Neural cell (in vitro differentiated cells): ENCODE results near the gene GCNA. TPM values are rescaled to one million over a fixed set of nuclear protein-coding genes. Genes with fewer than 3 reads are reported as not detected.

ENCODE experiments used
- H2AFZ ChIP-seq: fragments of 200-600, 300-800 bp; sonication (generic), shearing (Covaris generic); 2 replicates; pipeline ENCODE4 v1.6.0; 2014; ENCODE audit warnings: low read depth, mild to moderate bottlenecking, antibody characterized with exemption, low read length, moderate library complexity
- H3F3A ChIP-seq: fragments of 200-600 bp; shearing (Covaris generic); 2 replicates; pipeline ENCODE4 v1.6.1; 2016; ENCODE audit warnings: mild to moderate bottlenecking, moderate library complexity, mixed read lengths, antibody characterized with exemption, low read length; ENCODE audit not compliant: insufficient read depth, poor library complexity, severe bottlenecking
- H3K27ac ChIP-seq: fragments of 200-600, 300-800 bp; sonication (generic), shearing (Covaris generic); 2 replicates; pipeline ENCODE4 v1.5.1; 2014; ENCODE audit warnings: mild to moderate bottlenecking, low read length, moderate library complexity
- H3K27me3 ChIP-seq: fragments of 300-800, 200-600 bp; sonication (generic), shearing (Covaris generic); 2 replicates; pipeline ENCODE4 v1.6.0; 2014; ENCODE audit warnings: mild to moderate bottlenecking, low read depth, low read length, moderate library complexity; ENCODE audit not compliant: insufficient read depth
- H3K36me3 ChIP-seq: fragments of 300-800, 200-600 bp; sonication (generic), shearing (Covaris generic); 2 replicates; pipeline ENCODE4 v1.5.1; 2014; ENCODE audit warnings: mild to moderate bottlenecking, antibody characterized with exemption, low read length, moderate library complexity; ENCODE audit not compliant: insufficient read depth
- H3K4me2 ChIP-seq: fragments of 300-800, 200-600 bp; sonication (generic), shearing (Covaris generic); 2 replicates; pipeline ENCODE4 v1.6.0; 2014; ENCODE audit warnings: mild to moderate bottlenecking, low read length
- H3K4me3 ChIP-seq: fragments of 300-800, 200-600 bp; sonication (generic), shearing (Covaris generic); 2 replicates; pipeline ENCODE4 v1.5.1; 2014; ENCODE audit warnings: mild to moderate bottlenecking, low read length, moderate library complexity
- H3K79me2 ChIP-seq: fragments of 200-600 bp; shearing (Covaris generic); replicated peaks from 2 replicates; pipeline ENCODE4 v1.6.0; 2014; ENCODE audit warnings: mild to moderate bottlenecking, low read length, moderate library complexity; ENCODE audit not compliant: insufficient read depth
- H3K9ac ChIP-seq: fragments of 300-800, 200-600 bp; sonication (generic), shearing (Covaris generic); 2 replicates; pipeline ENCODE4 v1.6.1; 2016; ENCODE audit warnings: mild to moderate bottlenecking, low read length, mixed read lengths
- H3K9me2 ChIP-seq: fragments of 200-600 bp; shearing (Covaris generic); 2 replicates; pipeline ENCODE4 v1.6.1; 2016; ENCODE audit warnings: mild to moderate bottlenecking, low read length, mixed read lengths; ENCODE audit not compliant: insufficient read depth
- H3K9me3 ChIP-seq: fragments of 200-600, 300-800 bp; sonication (generic), shearing (Covaris generic); 2 replicates; pipeline ENCODE4 v1.6.1; 2016; ENCODE audit warnings: mild to moderate bottlenecking, mixed run types, low read length, moderate library complexity, mixed read lengths
- H4K20me1 ChIP-seq: fragments of 200-600 bp; shearing (Covaris generic); 2 replicates; pipeline ENCODE4 v1.6.1; 2016; ENCODE audit warnings: mild to moderate bottlenecking, mixed run types; ENCODE audit not compliant: insufficient read depth
- CTCF ChIP-seq: fragments of 450-650 bp; IDR thresholded peaks from 2 replicates; pipeline ENCODE4 v1.5.1; 2014; ENCODE audit warnings: antibody characterized with exemption, mild to moderate bottlenecking, moderate library complexity; ENCODE audit not compliant: poor library complexity, severe bottlenecking
- EP300 ChIP-seq: fragments of 450-650 bp; conservative IDR thresholded peaks from 2 replicates; pipeline ENCODE4 v1.6.1; 2014; ENCODE audit warnings: antibody characterized with exemption, mild to moderate bottlenecking, moderate library complexity; ENCODE audit not compliant: poor library complexity, severe bottlenecking
- EZH2 ChIP-seq: fragments of 200-600, 300-800 bp; shearing (Covaris generic), sonication (generic); IDR thresholded peaks from 2 replicates; pipeline ENCODE4 v1.6.1; 2014; ENCODE audit warnings: antibody characterized with exemption, low read length, borderline replicate concordance, mild to moderate bottlenecking; ENCODE audit not compliant: insufficient read depth, poor library complexity, severe bottlenecking
- MXI1 ChIP-seq: fragments of 450-650 bp; conservative IDR thresholded peaks from 2 replicates; pipeline ENCODE4 v1.6.1; 2014; ENCODE audit warnings: antibody characterized with exemption, mild to moderate bottlenecking; ENCODE audit not compliant: poor library complexity, severe bottlenecking
- POLR2AphosphoS5 ChIP-seq: IDR thresholded peaks from 2 replicates; pipeline ENCODE4 v1.6.1; 2012
- RAD21 ChIP-seq: fragments of 450-650 bp; conservative IDR thresholded peaks from 2 replicates; pipeline ENCODE4 v1.6.1; 2014; ENCODE audit warnings: antibody characterized with exemption, mild to moderate bottlenecking, moderate library complexity
- REST ChIP-seq: IDR thresholded peaks from 2 replicates; pipeline ENCODE4 v1.6.1; 2012; ENCODE audit warnings: borderline replicate concordance
- SMC3 ChIP-seq: fragments of 450-650 bp; conservative IDR thresholded peaks from 2 replicates; pipeline ENCODE4 v1.6.1; 2014; ENCODE audit warnings: antibody characterized with exemption, mild to moderate bottlenecking, moderate library complexity; ENCODE audit not compliant: poor library complexity
- TAF1 ChIP-seq: IDR thresholded peaks from 2 replicates; pipeline ENCODE4 v1.6.1; 2012; ENCODE audit warnings: low read depth
- polyA plus RNA-seq: library from polyadenylated mRNA; depleted of rRNA; stranded (reverse); fragments of >200 nt; gene quantifications from 2 replicates; pipeline ENCODE4 v1.2.3, GENCODE V29; 2014

GCNA gene
- polyA plus RNA-seq, 1 donor from 2014 or later = 11.0 TPM

- Histone ChIP-seq H3K27ac (no peak overlapping the region), H3K27me3 (no peaks in the 10 kb centered on the region), H3K79me2 (peaks cover 60% of the 10 kb centered on the region), H4K20me1 (no peaks in the 10 kb centered on the region), H3K36me3 (no peaks in the 10 kb centered on the region), H3K4me3 (no peak overlapping the region), H2AFZ (no peak overlapping the region), H3K4me2 (no peak overlapping the region), H3K9me3 (no peaks in the 10 kb centered on the region), H3K9ac (no peak overlapping the region), H3F3A (no peaks in the 10 kb centered on the region), H3K9me2 (no peaks in the 10 kb centered on the region)
- TF ChIP-seq REST (no peak), MXI1 (no peak), EP300 (no peak), CTCF (no peak), RAD21 (no peak), EZH2 (no peak), POLR2AphosphoS5 (no peak), TAF1 (no peak), SMC3 (no peak)
Measured at GRCh38 chrX:71542825-71543224, 35.4 kb upstream of the GCNA start.

- no peak overlapping the region for H3K4me3 ChIP-seq
- H3K27ac ChIP-seq = no peak overlapping the region
- H3K9me2 ChIP-seq = no peaks in the 10 kb centered on the region
- no peak overlapping the region for H2AFZ ChIP-seq
- no peak for TF ChIP-seq MXI1
- no peak for TF ChIP-seq RAD21
- TF ChIP-seq EZH2 = no peak
- no peaks in the 10 kb centered on the region for H3K9me3 ChIP-seq
- no peak overlapping the region for H3K9ac ChIP-seq
- no peaks in the 10 kb centered on the region for H3F3A ChIP-seq
- no peaks in the 10 kb centered on the region for H3K36me3 ChIP-seq
- no peak overlapping the region for H3K4me2 ChIP-seq
- no peaks in the 10 kb centered on the region for H3K27me3 ChIP-seq
- no peaks in the 10 kb centered on the region for H4K20me1 ChIP-seq
- H3K79me2 ChIP-seq = peaks cover 55% of the 10 kb centered on the region
Measured at GRCh38 chrX:71543316-71543715, 34.9 kb upstream of the GCNA start.

GRCh38 chrX:71545364-71545763, 32.9 kb upstream of the GCNA start:
- H3K79me2 ChIP-seq = peaks cover 35% of the 10 kb centered on the region
- H2AFZ ChIP-seq = no peak overlapping the region
- no peak overlapping the region for H3K9ac ChIP-seq
- no peaks in the 10 kb centered on the region for H3K36me3 ChIP-seq
- no peaks in the 10 kb centered on the region for H3K9me2 ChIP-seq
- no peak overlapping the region for H3K27ac ChIP-seq
- H3K9me3 ChIP-seq = no peaks in the 10 kb centered on the region
- no peak overlapping the region for H3K4me2 ChIP-seq
- TF ChIP-seq SMC3 = no peak
- no peak for TF ChIP-seq EP300
- TF ChIP-seq POLR2AphosphoS5 = no peak
- no peak for TF ChIP-seq EZH2
- no peak for TF ChIP-seq CTCF
- no peak for TF ChIP-seq TAF1
- TF ChIP-seq REST = no peak
- TF ChIP-seq MXI1 = no peak
- TF ChIP-seq RAD21 = no peak
- H3K27me3 ChIP-seq = no peaks in the 10 kb centered on the region
- no peaks in the 10 kb centered on the region for H4K20me1 ChIP-seq
- no peak overlapping the region for H3K4me3 ChIP-seq
- H3F3A ChIP-seq = no peaks in the 10 kb centered on the region
